AG10803 (cell line): ENCODE data around the gene ZNF112.
"Not testable (repeated sequence)": the region's sequence is repeated elsewhere in the genome, so short reads cannot be mapped to it uniquely, and the experiment has no call there.

ENCODE experiments used
- DNase-seq: peaks from one replicate; pipeline ENCODE4 v3.0.0; 2010; ENCODE audit warnings: low read depth
- H3K4me3 ChIP-seq: 2 replicates; pipeline ENCODE4 v1.5.1; 2011; ENCODE audit warnings: mild to moderate bottlenecking, low read length, control low read depth
- TF ChIP-seq, protein P1 (sequence below): conservative IDR thresholded peaks from 2 replicates; pipeline ENCODE4 v1.5.1; 2011; ENCODE audit warnings: mild to moderate bottlenecking, low read length, control low read depth, inconsistent platforms

ZNF112 gene

DNA sequence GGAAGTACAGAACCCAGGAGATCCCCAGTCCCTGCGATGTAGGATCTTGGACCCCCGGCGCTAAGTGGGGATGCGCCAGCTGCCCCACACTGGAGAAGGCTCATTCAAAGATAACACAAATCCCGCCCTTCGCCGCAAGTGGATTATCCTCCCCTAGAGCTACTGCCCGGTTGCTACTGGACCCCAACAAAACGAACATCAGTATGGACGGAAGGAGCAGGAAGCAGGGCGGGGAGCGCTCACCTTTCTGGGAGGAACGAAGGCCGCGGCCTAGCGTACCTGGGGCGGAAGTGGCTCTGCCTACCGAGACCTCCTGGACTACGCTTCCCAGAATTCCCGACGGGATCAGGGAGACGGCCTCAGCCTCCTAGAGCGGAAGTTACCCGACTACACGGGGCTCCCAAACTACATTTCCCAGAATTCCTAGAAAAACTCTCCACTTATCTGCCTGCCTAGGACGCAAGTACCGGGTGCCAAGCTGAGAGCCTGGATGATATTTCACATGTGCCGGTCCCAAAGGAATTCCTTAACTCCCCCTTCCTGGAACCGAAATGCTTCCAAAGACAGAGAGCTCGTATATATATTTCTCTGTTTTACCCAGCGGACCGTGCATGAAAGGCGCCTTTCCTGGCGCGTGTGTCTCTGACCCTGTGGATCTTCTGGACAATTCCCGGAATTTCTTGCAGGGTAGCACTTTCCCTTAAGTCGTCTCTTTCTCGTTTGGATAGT is at the start of gene ZNF112:
TSS of gene ZNF112 (minus strand) at position 298 of the 729 bp plus-strand sequence. CDS start 16,141 bp downstream, outside the sequence.
- TF ChIP-seq, protein P1, sequence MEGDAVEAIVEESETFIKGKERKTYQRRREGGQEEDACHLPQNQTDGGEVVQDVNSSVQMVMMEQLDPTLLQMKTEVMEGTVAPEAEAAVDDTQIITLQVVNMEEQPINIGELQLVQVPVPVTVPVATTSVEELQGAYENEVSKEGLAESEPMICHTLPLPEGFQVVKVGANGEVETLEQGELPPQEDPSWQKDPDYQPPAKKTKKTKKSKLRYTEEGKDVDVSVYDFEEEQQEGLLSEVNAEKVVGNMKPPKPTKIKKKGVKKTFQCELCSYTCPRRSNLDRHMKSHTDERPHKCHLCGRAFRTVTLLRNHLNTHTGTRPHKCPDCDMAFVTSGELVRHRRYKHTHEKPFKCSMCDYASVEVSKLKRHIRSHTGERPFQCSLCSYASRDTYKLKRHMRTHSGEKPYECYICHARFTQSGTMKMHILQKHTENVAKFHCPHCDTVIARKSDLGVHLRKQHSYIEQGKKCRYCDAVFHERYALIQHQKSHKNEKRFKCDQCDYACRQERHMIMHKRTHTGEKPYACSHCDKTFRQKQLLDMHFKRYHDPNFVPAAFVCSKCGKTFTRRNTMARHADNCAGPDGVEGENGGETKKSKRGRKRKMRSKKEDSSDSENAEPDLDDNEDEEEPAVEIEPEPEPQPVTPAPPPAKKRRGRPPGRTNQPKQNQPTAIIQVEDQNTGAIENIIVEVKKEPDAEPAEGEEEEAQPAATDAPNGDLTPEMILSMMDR = no peak
- peak within 1 kb of the TSS; percentile 91 for H3K4me3 ChIP-seq
- DNase-seq = peak; percentile 89

DNA sequence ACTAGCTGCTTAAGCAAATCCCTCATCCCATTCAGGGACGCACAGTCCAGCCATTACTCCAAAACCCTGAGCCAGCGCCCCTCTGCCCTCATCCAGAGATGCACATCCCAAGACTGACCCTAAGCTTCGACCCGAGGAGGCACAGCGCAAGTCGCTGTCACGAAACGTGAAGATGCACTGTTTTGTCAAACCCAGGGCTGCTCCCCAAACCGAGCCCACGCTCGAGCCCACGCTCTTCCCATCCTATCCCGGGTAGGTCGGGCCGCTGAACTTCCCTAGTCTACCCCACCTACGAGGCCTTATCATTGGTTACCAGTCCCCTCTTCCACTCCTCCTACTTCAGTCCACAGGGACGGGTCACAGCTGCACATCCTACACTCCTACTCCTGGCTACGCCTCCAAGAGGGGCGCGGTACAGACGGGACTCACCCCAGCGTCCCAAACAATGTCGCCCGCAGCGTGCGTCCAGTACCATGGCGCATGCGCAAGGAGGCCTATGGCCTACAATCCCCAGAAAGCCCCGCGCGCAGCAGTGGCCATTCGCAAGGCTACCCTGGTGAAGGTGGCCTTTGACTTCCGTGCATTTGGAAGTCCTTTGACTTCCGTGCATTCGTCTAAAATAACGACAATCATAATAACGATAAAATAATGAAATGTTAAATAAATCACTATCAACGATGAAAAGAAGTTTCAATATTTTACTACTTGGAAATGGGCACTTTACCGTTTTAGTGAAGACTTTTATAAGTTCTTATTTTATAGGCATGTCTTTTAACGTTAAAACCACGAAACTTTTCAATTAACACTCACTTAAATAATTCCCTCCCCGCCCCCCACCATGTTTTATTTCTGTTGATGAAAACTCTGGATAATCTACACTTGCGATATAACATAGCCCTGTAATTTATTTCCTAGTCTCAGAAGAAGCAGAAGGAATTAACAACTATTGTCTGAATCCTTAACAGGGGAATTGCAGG is 44.9 kb upstream of the ZNF112 start, which contains the start of gene ZNF285:
TSS of gene ZNF285 (minus strand) at position 470 of the 977 bp plus-strand sequence. CDS start 4,395 bp downstream, outside the sequence.
- peak; percentile 97 for DNase-seq
- peak within 1 kb of the TSS; percentile 83 for H3K4me3 ChIP-seq
- TF ChIP-seq, protein P1 = no peak

- DNase-seq, H3K4me3 ChIP-seq: not testable (repeated sequence)
Measured at GRCh38 chr19:44389268-44389667, 32.8 kb upstream of the ZNF112 start.

GRCh38 chr19:44374789-44375188 is 18.3 kb upstream of the ZNF112 start:
- TF ChIP-seq, protein P1 = no peak
- no peak for DNase-seq
- H3K4me3 ChIP-seq = no peak overlapping the region

DNA sequence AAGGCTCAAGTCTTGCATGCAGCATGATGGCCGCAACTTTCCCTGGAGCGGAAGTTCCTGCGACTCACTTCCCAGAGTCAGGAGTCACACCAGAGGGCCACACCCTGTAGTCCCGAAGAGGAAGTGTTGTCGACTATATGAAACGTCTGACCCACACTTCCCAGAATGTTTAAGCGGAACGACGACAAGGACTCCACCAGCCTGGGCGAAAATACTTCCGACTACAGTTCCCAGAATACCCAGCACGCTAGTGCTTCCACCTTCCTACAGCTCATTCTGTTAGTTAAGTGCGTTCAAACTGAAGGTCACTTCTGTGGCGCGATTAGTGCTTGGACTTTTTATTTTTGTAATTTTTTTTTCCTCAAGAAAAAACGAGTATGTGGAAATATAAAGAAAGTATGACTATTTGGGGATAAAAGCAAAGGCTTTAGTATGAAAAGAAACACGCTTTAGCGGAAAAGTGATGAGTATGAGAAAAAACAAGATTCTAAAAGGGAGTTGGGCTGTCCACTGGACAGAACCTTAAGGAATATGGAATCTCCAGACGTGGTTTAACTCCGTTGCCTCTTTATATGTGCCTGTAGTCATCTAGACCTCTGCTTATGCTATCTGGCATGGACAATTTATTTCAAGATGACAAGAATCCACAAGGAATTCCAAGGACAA is 15.5 kb upstream of the ZNF112 start:
- no peak overlapping the region for H3K4me3 ChIP-seq
- no peak for DNase-seq
- TF ChIP-seq, protein P1 = no peak

GRCh38 chr19:44367024-44367423 is 10.5 kb upstream of the ZNF112 start:
- no peak overlapping the region for H3K4me3 ChIP-seq
- TF ChIP-seq, protein P1 = no peak
- no peak for DNase-seq

DNA sequence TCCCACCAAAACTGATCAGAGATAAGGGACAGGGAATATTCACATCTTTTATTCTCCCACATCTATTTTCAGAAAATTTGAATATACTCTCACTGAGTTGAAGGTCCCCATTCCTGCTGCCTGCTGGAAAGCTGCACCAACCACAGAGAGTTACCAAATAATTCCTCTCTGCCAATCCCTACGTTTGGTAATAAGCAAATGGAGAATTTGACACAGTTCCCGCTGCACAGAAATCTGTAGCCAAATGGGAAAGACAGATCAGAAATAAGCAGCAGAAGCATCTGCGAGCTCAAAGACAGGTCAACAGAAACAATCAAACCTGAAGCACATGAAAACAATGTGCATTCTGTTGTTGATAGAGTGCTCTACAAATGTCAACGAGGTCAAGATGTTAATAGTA is 9.9 kb downstream of the ZNF112 start:
- H3K4me3 ChIP-seq = no peak overlapping the region
- TF ChIP-seq, protein P1 = no peak
- DNase-seq = no peak
